IPS DF 6.9 (cell line): Measurements from ENCODE around the gene BRWD1.

ENCODE experiments used
- DNase-seq: peaks from one replicate; pipeline ENCODE4 v3.0.0-alpha.2; 2013; ENCODE audit warnings: low read depth, low spot score
- H3K27ac ChIP-seq: one replicate; pipeline ENCODE4 v1.5.1; 2013; ENCODE audit warnings: low read length, control low read depth
- H3K27me3 ChIP-seq: 2 replicates; pipeline ENCODE4 v1.6.1; 2013; ENCODE audit warnings: mild to moderate bottlenecking, low read length; ENCODE audit not compliant: control insufficient read depth, insufficient read depth
- H3K36me3 ChIP-seq: 2 replicates; pipeline ENCODE4 v1.6.1; 2013; ENCODE audit warnings: low read length; ENCODE audit not compliant: control insufficient read depth, insufficient read depth
- H3K4me1 ChIP-seq: 2 replicates; pipeline ENCODE4 v1.6.1; 2013; ENCODE audit warnings: low read length; ENCODE audit not compliant: control insufficient read depth, insufficient read depth
- H3K4me3 ChIP-seq: 2 replicates; pipeline ENCODE4 v1.5.1; 2013; ENCODE audit warnings: mild to moderate bottlenecking, low read length
- H3K9me3 ChIP-seq: 2 replicates; pipeline ENCODE4 v1.6.1; 2013; ENCODE audit warnings: low read length, inconsistent platforms; ENCODE audit not compliant: control insufficient read depth, insufficient read depth
- WGBS: extraction: QIAGEN DNeasy Blood & Tissue Kit; methylation state at CpG from one replicate; pipeline ENCODE4 v1.1.7; 2013; ENCODE audit warnings: mixed read lengths, missing lambda C conversion rate; ENCODE audit not compliant: insufficient read length, insufficient coverage; 5-methylcytosine and 5-hydroxymethylcytosine counted together

BRWD1 gene

GRCh38 chr21:39185157-39185556 lies 128.3 kb downstream of the BRWD1 start:
- Histone ChIP-seq H3K36me3 (no peaks in the 10 kb centered on the region), H3K4me3 (no peak overlapping the region), H3K27me3 (no peaks in the 10 kb centered on the region), H3K9me3 (no peaks in the 10 kb centered on the region), H3K4me1 (no peaks in the 10 kb centered on the region; the same call in 1 of the 2 replicates), H3K27ac (no peak overlapping the region)
- no peak for DNase-seq
- no CpG with 5 or more reads among the region's 2 CpGs for WGBS

GRCh38 chr21:39184050-39184980 lies 129.1 kb downstream of the BRWD1 start:
- Histone ChIP-seq H3K4me1 (no peaks in the 10 kb centered on the region; the same call in 1 of the 2 replicates), H3K9me3 (no peaks in the 10 kb centered on the region), H3K36me3 (no peaks in the 10 kb centered on the region), H3K4me3 (peak overlapping the region; percentile 65; the same call in 1 of the 2 replicates), H3K27me3 (no peaks in the 10 kb centered on the region), H3K27ac (no peak overlapping the region)
- no peak for DNase-seq
- no CpG with 5 or more reads among the region's 22 CpGs for WGBS

GRCh38 chr21:39183272-39184049 lies 130.0 kb downstream of the BRWD1 start, which contains the start of gene PSMG1:
TSS of gene PSMG1 (minus strand) at chr21:39183451. CDS start at chr21:39183385, 66 bp downstream.
- Histone ChIP-seq H3K4me3 (peak within 1 kb of the TSS; percentile 65), H3K36me3 (no peaks in the 10 kb centered on the region), H3K27me3 (no peaks in the 10 kb centered on the region), H3K27ac (no peak within 1 kb of the TSS), H3K9me3 (no peaks in the 10 kb centered on the region), H3K4me1 (no peaks in the 10 kb centered on the region; the same call in 1 of the 2 replicates)
- DNase-seq = peak; percentile 72
- no CpG with 5 or more reads among the region's 76 CpGs for WGBS

- Histone ChIP-seq H3K9me3 (no peaks in the 10 kb centered on the region), H3K27me3 (no peaks in the 10 kb centered on the region), H3K4me3 (peak overlapping the region; percentile 65), H3K27ac (no peak overlapping the region), H3K36me3 (no peaks in the 10 kb centered on the region), H3K4me1 (no peaks in the 10 kb centered on the region; the same call in 1 of the 2 replicates)
- WGBS = no CpG with 5 or more reads among the region's 51 CpGs
- DNase-seq = no peak
Measured at GRCh38 chr21:39182484-39183271, 130.8 kb downstream of the BRWD1 start.

- Histone ChIP-seq H3K4me1 (no peaks in the 10 kb centered on the region; the same call in 1 of the 2 replicates), H3K4me3 (no peak overlapping the region; the same call in 1 of the 2 replicates), H3K9me3 (no peaks in the 10 kb centered on the region), H3K36me3 (no peaks in the 10 kb centered on the region), H3K27ac (no peak overlapping the region), H3K27me3 (no peaks in the 10 kb centered on the region)
- DNase-seq = no peak
- WGBS = no CpG with 5 or more reads among the region's 8 CpGs
Measured at GRCh38 chr21:39182016-39182415, 131.4 kb downstream of the BRWD1 start.

- no peaks in the 10 kb centered on the region for H3K36me3 ChIP-seq
- no peak for DNase-seq
- no peaks in the 10 kb centered on the region for H3K9me3 ChIP-seq
- H3K4me1 ChIP-seq = no peaks in the 10 kb centered on the region; the same call in 1 of the 2 replicates
- WGBS = no CpG with 5 or more reads among the region's 4 CpGs
- H3K27ac ChIP-seq = no peak overlapping the region
- no peaks in the 10 kb centered on the region for H3K27me3 ChIP-seq
- no peak overlapping the region for H3K4me3 ChIP-seq
Measured at GRCh38 chr21:39181205-39181818, 132.1 kb downstream of the BRWD1 start.

GRCh38 chr21:39180429-39181019 lies 132.9 kb downstream of the BRWD1 start:
- Histone ChIP-seq H3K4me1 (no peaks in the 10 kb centered on the region; the same call in 1 of the 2 replicates), H3K9me3 (no peaks in the 10 kb centered on the region), H3K36me3 (no peaks in the 10 kb centered on the region), H3K27ac (no peak overlapping the region), H3K4me3 (no peak overlapping the region), H3K27me3 (no peaks in the 10 kb centered on the region)
- WGBS = no CpG with 5 or more reads among the region's 2 CpGs
- no peak for DNase-seq

GRCh38 chr21:39178421-39178820 lies 135.0 kb downstream of the BRWD1 start:
- Histone ChIP-seq H3K9me3 (no peaks in the 10 kb centered on the region), H3K36me3 (no peaks in the 10 kb centered on the region), H3K4me1 (no peaks in the 10 kb centered on the region; the same call in 1 of the 2 replicates), H3K27ac (no peak overlapping the region), H3K27me3 (no peaks in the 10 kb centered on the region), H3K4me3 (no peak overlapping the region)
- no CpG with 5 or more reads among the region's 7 CpGs for WGBS
- DNase-seq = no peak

GRCh38 chr21:39176271-39176709 lies 137.1 kb downstream of the BRWD1 start:
- no peaks in the 10 kb centered on the region for H3K4me1 ChIP-seq
- H3K9me3 ChIP-seq = no peaks in the 10 kb centered on the region
- DNase-seq = no peak
- H3K27ac ChIP-seq = no peak overlapping the region
- no peak overlapping the region for H3K4me3 ChIP-seq
- no peaks in the 10 kb centered on the region for H3K27me3 ChIP-seq
- peaks cover 6% of the 10 kb centered on the region; the same call in 1 of the 2 replicates for H3K36me3 ChIP-seq
- no CpG with 5 or more reads among the region's 3 CpGs for WGBS
